ENCODE data around the gene EPX.
"Not testable (repeated sequence)": the region's sequence is repeated elsewhere in the genome, so short reads cannot be mapped to it uniquely, and the experiment has no call there.

The EPX gene

GRCh38 chr17:58192612-58193011 lies at the start of gene EPX:
EPX (plus strand) TSS chr17:58192726; CDS start chr17:58192847, 121 bp downstream.
- no peak for FAIRE-seq

GRCh38 chr17:58143335-58143734 lies 49.2 kb upstream of the EPX start:
- FAIRE-seq = not testable (repeated sequence)

GRCh38 chr17:58144801-58145200 lies 47.7 kb upstream of the EPX start:
- FAIRE-seq = no peak

- no peak for FAIRE-seq
These were observed 44.5 kb upstream of the EPX start, which contains the start of gene OR4D1 for GRCh38 chr17:58147930-58148434. OR4D1 (plus strand) TSS chr17:58148384; CDS start chr17:58155154, 6,770 bp downstream.

- no peak for FAIRE-seq
These were observed 43.9 kb upstream of the EPX start for GRCh38 chr17:58148609-58149008.

GRCh38 chr17:58150394-58150793 lies 42.1 kb upstream of the EPX start:
- FAIRE-seq = no peak

- FAIRE-seq = no peak
These were observed 39.5 kb upstream of the EPX start for GRCh38 chr17:58153046-58153445.

- FAIRE-seq = no peak
These were observed 38.9 kb upstream of the EPX start for GRCh38 chr17:58153671-58154070.

- no peak for FAIRE-seq
These were observed 35.4 kb upstream of the EPX start for GRCh38 chr17:58156839-58157803.

GRCh38 chr17:58158181-58158580 lies 34.3 kb upstream of the EPX start:
- FAIRE-seq = no peak

- FAIRE-seq = no peak
These were observed 31.0 kb upstream of the EPX start for GRCh38 chr17:58161566-58161965.

- no peak for FAIRE-seq
These were observed 26.5 kb upstream of the EPX start for GRCh38 chr17:58165981-58166380.

GRCh38 chr17:58166682-58167081 lies 25.8 kb upstream of the EPX start, which contains the start of gene OR4D2:
OR4D2 (plus strand) TSS chr17:58166982; CDS start chr17:58169656, 2,674 bp downstream.
- no peak for FAIRE-seq

- no peak for FAIRE-seq
These were observed 21.9 kb upstream of the EPX start for GRCh38 chr17:58170622-58171021.

GRCh38 chr17:58172369-58173071 lies 20.0 kb upstream of the EPX start:
- no peak for FAIRE-seq

- FAIRE-seq = no peak
These were observed 17.7 kb upstream of the EPX start for GRCh38 chr17:58174871-58175270.

- no peak for FAIRE-seq
These were observed 16.3 kb upstream of the EPX start for GRCh38 chr17:58176200-58176599.

GRCh38 chr17:58181796-58182195 lies 10.7 kb upstream of the EPX start:
- no peak for FAIRE-seq

- FAIRE-seq = no peak
These were observed 9.0 kb upstream of the EPX start for GRCh38 chr17:58183514-58183913.

- FAIRE-seq = no peak
These were observed 8.1 kb upstream of the EPX start for GRCh38 chr17:58184308-58184985.

- no peak for FAIRE-seq
These were observed 7.4 kb upstream of the EPX start for GRCh38 chr17:58184986-58185761.

GRCh38 chr17:58186591-58186990 lies 5.9 kb upstream of the EPX start:
- FAIRE-seq = no peak

Data from islet of Langerhans (tissue), 1 donor.